Fibroblast of villous mesenchyme (primary cell): ENCODE measurements around the gene KRTAP20-2. TPM values are rescaled to one million over a fixed set of nuclear protein-coding genes. Genes with fewer than 3 reads are reported as not detected.

Source experiments
- DNase-seq: peaks from one replicate; pipeline ENCODE4 v3.0.0-alpha.2; 2010; ENCODE audit warnings: low read depth
- H3K4me3 ChIP-seq: 2 replicates; pipeline ENCODE4 v1.5.1; 2011; ENCODE audit warnings: low read depth, mild to moderate bottlenecking, low read length
- CTCF ChIP-seq: IDR thresholded peaks from 2 replicates; pipeline ENCODE4 v1.5.1; 2012; ENCODE audit warnings: low read depth, mild to moderate bottlenecking, low read length; ENCODE audit not compliant: insufficient read depth
- total RNA-seq: library from RNA; depleted of rRNA; stranded (reverse); fragments of >200 nt; gene quantifications from 2 replicates; pipeline ENCODE4 v1.2.3, GENCODE V29; 2012

Gene KRTAP20-2
- not detected in 2 replicates for total RNA-seq

GRCh38 chr21:30634906-30635305 lies at the start of gene KRTAP20-2:
KRTAP20-2 (plus strand) TSS chr21:30635206; CDS start chr21:30635264, 58 bp downstream.
- H3K4me3 ChIP-seq, result no peak within 1 kb of the TSS
- no peak for TF ChIP-seq CTCF
- DNase-seq, result no peak

- TF ChIP-seq CTCF, result no peak
- DNase-seq, result no peak
- H3K4me3 ChIP-seq, result no peak within 1 kb of the TSS
Measured at GRCh38 chr21:30590297-30590696, 44.7 kb upstream of the KRTAP20-2 start, which contains the start of gene KRTAP22-2. KRTAP22-2 (minus strand) TSS chr21:30590397.

GRCh38 chr21:30592140-30592539 lies 42.9 kb upstream of the KRTAP20-2 start, which contains the start of gene KRTAP6-3:
KRTAP6-3 (plus strand) TSS chr21:30592440; CDS start chr21:30592446, 6 bp downstream.
- no peak for DNase-seq
- H3K4me3 ChIP-seq, result no peak within 1 kb of the TSS
- no peak for TF ChIP-seq CTCF

GRCh38 chr21:30598802-30599201 lies 36.2 kb upstream of the KRTAP20-2 start, which contains the start of gene KRTAP6-2:
KRTAP6-2 (minus strand) TSS chr21:30598902; CDS start chr21:30598874, 28 bp downstream.
- DNase-seq, result no peak
- no peak for TF ChIP-seq CTCF
- H3K4me3 ChIP-seq, result no peak within 1 kb of the TSS

- DNase-seq, result no peak
- TF ChIP-seq CTCF, result no peak
- H3K4me3 ChIP-seq, result no peak within 1 kb of the TSS
Measured at GRCh38 chr21:30600787-30601186, 34.2 kb upstream of the KRTAP20-2 start, which contains the start of gene KRTAP22-1. KRTAP22-1 (plus strand) TSS chr21:30601087.

GRCh38 chr21:30605968-30606367 lies 29.0 kb upstream of the KRTAP20-2 start:
- no peak for TF ChIP-seq CTCF
- no peak overlapping the region for H3K4me3 ChIP-seq
- no peak for DNase-seq

- no peak for TF ChIP-seq CTCF
- no peak overlapping the region for H3K4me3 ChIP-seq
- DNase-seq, result no peak
Measured at GRCh38 chr21:30612132-30612531, 22.9 kb upstream of the KRTAP20-2 start.
